AG04450 (cell line): Measurements from ENCODE around the gene VAV3. TPM values are rescaled to one million over a fixed set of nuclear protein-coding genes. Genes with fewer than 3 reads are reported as not detected.

ENCODE experiments used
- CTCF ChIA-PET: fragments of 300-600, 350-600 bp; formaldehyde crosslinking; extraction: SDS; loops from one replicate; lab custom pipeline; 2022; ENCODE audit warnings: antibody characterized with exemption, inconsistent platforms; lab: Charles Lee
- POLR2A ChIA-PET: fragments of 350-600 bp; formaldehyde crosslinking; extraction: SDS; loops from one replicate; lab custom pipeline; 2021; ENCODE audit warnings: antibody characterized with exemption, inconsistent platforms; lab: Yijun Ruan, JAX
- DNase-seq: peaks from one replicate; pipeline ENCODE4 v3.0.0-alpha.2; 2011; ENCODE audit warnings: low read depth, low spot score
- H3K27ac ChIP-seq: one replicate; pipeline ENCODE4 v1.5.1; 2012; ENCODE audit warnings: low read depth, low read length, control low read depth
- H3K27me3 ChIP-seq: one replicate; pipeline ENCODE4 v1.6.0; 2012; ENCODE audit warnings: low read length; ENCODE audit not compliant: control insufficient read depth, insufficient read depth
- H3K4me3 ChIP-seq: 2 replicates; pipeline ENCODE4 v1.5.1; 2011; ENCODE audit warnings: mild to moderate bottlenecking, low read depth, low read length, control low read depth
- H3K9me3 ChIP-seq: 2 replicates; pipeline ENCODE4 v1.5.1; 2012; ENCODE audit warnings: low read length; ENCODE audit not compliant: control insufficient read depth, insufficient read depth
- CTCF ChIP-seq: IDR thresholded peaks from 2 replicates; pipeline ENCODE4 v1.5.1; 2011; ENCODE audit warnings: low read depth, low read length, control low read depth, inconsistent platforms
- polyA plus RNA-seq: library from polyadenylated mRNA; depleted of rRNA; stranded (reverse); fragments of >200 nt; gene quantifications from 2 replicates; pipeline ENCODE4 v1.2.3, GENCODE V29; 2011

Gene VAV3
- polyA plus RNA-seq, 1 experiment, result 0.02 TPM

- CTCF ChIA-PET, result no interaction called here
- Histone ChIP-seq H3K4me3 (no peak overlapping the region), H3K27ac (no peak overlapping the region), H3K9me3 (no peaks in the 10 kb centered on the region), H3K27me3 (no peaks in the 10 kb centered on the region)
- POLR2A ChIA-PET, result no interaction called here
- TF ChIP-seq CTCF, result no peak
- DNase-seq, result no peak
These were observed 331.4 kb downstream of the VAV3 start for GRCh38 chr1:107633596-107633995.

- CTCF ChIA-PET, result no interaction called here
- H3K27ac ChIP-seq, result no peak overlapping the region
These were observed 338.7 kb downstream of the VAV3 start for GRCh38 chr1:107626073-107626796.

GRCh38 chr1:107625405-107626029 is 339.5 kb downstream of the VAV3 start:
- Histone ChIP-seq H3K9me3 (no peaks in the 10 kb centered on the region), H3K27me3 (no peaks in the 10 kb centered on the region), H3K4me3 (no peak overlapping the region), H3K27ac (no peak overlapping the region)
- POLR2A ChIA-PET, result no interaction called here
- DNase-seq, result no peak
- CTCF ChIA-PET, result no interaction called here
- TF ChIP-seq CTCF, result no peak

More at GRCh38 chr1:107626073-107626796, 338.7 kb downstream of the VAV3 start:
- POLR2A ChIA-PET, result no interaction called here
- Histone ChIP-seq H3K4me3 (no peak overlapping the region), H3K9me3 (no peaks in the 10 kb centered on the region), H3K27me3 (no peaks in the 10 kb centered on the region)
- no peak for TF ChIP-seq CTCF
- no peak for DNase-seq

GRCh38 chr1:107623431-107623830 is 341.5 kb downstream of the VAV3 start:
- no peak for TF ChIP-seq CTCF
- H3K4me3 ChIP-seq, result no peak overlapping the region
- no peaks in the 10 kb centered on the region for H3K27me3 ChIP-seq
- DNase-seq, result no peak
- H3K27ac ChIP-seq, result no peak overlapping the region
- ChIA-PET CTCF (no interaction called here), POLR2A (no interaction called here)
- no peaks in the 10 kb centered on the region for H3K9me3 ChIP-seq

GRCh38 chr1:107622966-107623365 is 342.0 kb downstream of the VAV3 start:
- CTCF ChIA-PET, result no interaction called here
- H3K27ac ChIP-seq, result no peak overlapping the region
- DNase-seq, result no peak

More at GRCh38 chr1:107622966-107623365, 342.0 kb downstream of the VAV3 start:
- H3K9me3 ChIP-seq, result no peaks in the 10 kb centered on the region
- H3K4me3 ChIP-seq, result no peak overlapping the region
- H3K27me3 ChIP-seq, result no peaks in the 10 kb centered on the region
- TF ChIP-seq CTCF, result no peak
- POLR2A ChIA-PET, result no interaction called here
